HG03442 (cell line): ENCODE results near the gene DNAH8.
"Not testable (repeated sequence)": the region's sequence is repeated elsewhere in the genome, so short reads cannot be mapped to it uniquely, and the experiment has no call there.

Experiments used
- ATAC-seq: cut with Tn5 transposase; IDR thresholded peaks from one replicate; pipeline ENCODE4 v1.9.1; 2021; ENCODE audit warnings: mild to moderate bottlenecking, moderate library complexity; ENCODE audit not compliant: unreplicated experiment

DNAH8 gene

GRCh38 chr6:38831865-38832264 is 116.8 kb downstream of the DNAH8 start:
- no peak for ATAC-seq

- ATAC-seq: no peak
Observed at GRCh38 chr6:38833320-38833719, 118.2 kb downstream of the DNAH8 start.

- ATAC-seq: no peak
Observed at GRCh38 chr6:38836585-38836984, 121.5 kb downstream of the DNAH8 start.

- ATAC-seq: no peak
Observed at GRCh38 chr6:38837101-38837500, 122.0 kb downstream of the DNAH8 start.

- ATAC-seq: no peak
Observed at GRCh38 chr6:38843798-38844197, 128.7 kb downstream of the DNAH8 start.

- ATAC-seq: no peak
Observed at GRCh38 chr6:38845931-38846330, 130.8 kb downstream of the DNAH8 start.

GRCh38 chr6:38846361-38846760 is 131.2 kb downstream of the DNAH8 start:
- ATAC-seq: no peak

- ATAC-seq: no peak
Observed at GRCh38 chr6:38846844-38847243, 131.7 kb downstream of the DNAH8 start.

- ATAC-seq: no peak
Observed at GRCh38 chr6:38847497-38847896, 132.4 kb downstream of the DNAH8 start.

GRCh38 chr6:38848760-38849159 is 133.6 kb downstream of the DNAH8 start:
- no peak for ATAC-seq

- ATAC-seq: no peak
Observed at GRCh38 chr6:38852215-38852614, 137.1 kb downstream of the DNAH8 start.

- no peak for ATAC-seq
Observed at GRCh38 chr6:38853236-38853635, 138.1 kb downstream of the DNAH8 start.

GRCh38 chr6:38856492-38856891 is 141.4 kb downstream of the DNAH8 start:
- ATAC-seq: no peak

GRCh38 chr6:38857815-38858214 is 142.7 kb downstream of the DNAH8 start:
- no peak for ATAC-seq

- ATAC-seq: no peak
Observed at GRCh38 chr6:38860041-38860440, 144.9 kb downstream of the DNAH8 start.

GRCh38 chr6:38861926-38862401 is 146.9 kb downstream of the DNAH8 start:
- no peak for ATAC-seq

- ATAC-seq: no peak
Observed at GRCh38 chr6:38865521-38866174, 150.5 kb downstream of the DNAH8 start.

GRCh38 chr6:38867726-38868125 is 152.6 kb downstream of the DNAH8 start:
- no peak for ATAC-seq

GRCh38 chr6:38871741-38872568 is 156.8 kb downstream of the DNAH8 start:
- no peak for ATAC-seq

GRCh38 chr6:38873001-38873400 is 157.9 kb downstream of the DNAH8 start:
- ATAC-seq: no peak

- not testable (repeated sequence) for ATAC-seq
Observed at GRCh38 chr6:38873816-38874215, 158.7 kb downstream of the DNAH8 start.

GRCh38 chr6:38876475-38876874 is 161.4 kb downstream of the DNAH8 start:
- ATAC-seq: no peak
